Body of pancreas (tissue), 4 donors: Measurements from ENCODE around the gene TM7SF3. TPM values are rescaled to one million over a fixed set of nuclear protein-coding genes. Genes with fewer than 3 reads are reported as not detected.

Experiments
- ATAC-seq: fragments of 150-250 bp; one replicate; pipeline ENCODE4 v1.9.1; 2016
- DNase-seq, 4 donors: peaks; one replicate each; pipeline ENCODE4 v3.0.0-alpha.2; 2019
- H3K27ac ChIP-seq, 4 donors: fragments of 200-600 bp; sonication (generic); 1 replicate in 3 of 4; 2 replicates in 1 of 4; pipeline versions ENCODE4 v1.5.1 to v1.6.1; 2016 to 2019; ENCODE audit warnings: mild to moderate bottlenecking in 1 of 4, mixed read lengths in 1 of 4, moderate library complexity in 1 of 4
- H3K27me3 ChIP-seq, 2 donors: fragments of 200-600 bp; sonication (generic); one replicate each; pipeline ENCODE4 v1.6.0; 2016; ENCODE audit warnings: mild to moderate bottlenecking in 1 of 2
- H3K36me3 ChIP-seq, 2 donors: fragments of 200-600 bp; sonication (generic); replicated peaks in 1 of 2; 2 replicates each; pipeline ENCODE4 v1.5.1; 2016; ENCODE audit warnings: low read depth in 2 of 2; ENCODE audit not compliant: insufficient read depth in 1 of 2
- H3K4me1 ChIP-seq: fragments of 200-600 bp; sonication (generic); one replicate; pipeline ENCODE4 v1.6.0; 2016
- H3K4me3 ChIP-seq, 2 donors: fragments of 200-600 bp; sonication (generic); 1 replicate in 1 of 2; 2 replicates in 1 of 2; pipeline ENCODE4 v1.5.1; 2016 to 2019
- H3K9me3 ChIP-seq, 3 donors: fragments of 200-600 bp; sonication (generic); 1 replicate in 2 of 3; 2 replicates in 1 of 3; pipeline ENCODE4 v1.5.1; 2016
- POLR2A ChIP-seq, 3 donors: fragments of 450-650 bp; IDR thresholded peaks; one replicate each; pipeline ENCODE4 v1.6.1; 2016; ENCODE audit warnings: antibody characterized with exemption in 3 of 3, mild to moderate bottlenecking in 2 of 3
- WGBS, 2 donors: methylation state at CpG; one replicate each; pipeline ENCODE4 v1.1.5; 2017; 5-methylcytosine and 5-hydroxymethylcytosine counted together
- intact Hi-C: fragments of 100-400 bp; cut with DNase I; formaldehyde crosslinking; loops from one replicate; pipeline ENCODE4 v1.15.1; 2023
- total RNA-seq, 2 donors: library from RNA; depleted of rRNA; stranded (reverse); fragments of >200 nt; gene quantifications; one replicate each; pipeline ENCODE4 v1.1.0, GENCODE V29; 2016
- TF ChIP-seq, protein P1 (sequence below), 7 experiments: fragments of 450-650 bp in 4 of 7; fragments of 200-600 bp in 3 of 7; sonication (generic) in 3 of 7; IDR thresholded peaks; one replicate each; pipeline ENCODE4 v1.5.1; 2016 to 2019; ENCODE audit warnings: antibody characterized with exemption in 7 of 7

TM7SF3 gene
- total RNA-seq, 2 donors from 2014 or later = 55.0 to 113 TPM

DNA sequence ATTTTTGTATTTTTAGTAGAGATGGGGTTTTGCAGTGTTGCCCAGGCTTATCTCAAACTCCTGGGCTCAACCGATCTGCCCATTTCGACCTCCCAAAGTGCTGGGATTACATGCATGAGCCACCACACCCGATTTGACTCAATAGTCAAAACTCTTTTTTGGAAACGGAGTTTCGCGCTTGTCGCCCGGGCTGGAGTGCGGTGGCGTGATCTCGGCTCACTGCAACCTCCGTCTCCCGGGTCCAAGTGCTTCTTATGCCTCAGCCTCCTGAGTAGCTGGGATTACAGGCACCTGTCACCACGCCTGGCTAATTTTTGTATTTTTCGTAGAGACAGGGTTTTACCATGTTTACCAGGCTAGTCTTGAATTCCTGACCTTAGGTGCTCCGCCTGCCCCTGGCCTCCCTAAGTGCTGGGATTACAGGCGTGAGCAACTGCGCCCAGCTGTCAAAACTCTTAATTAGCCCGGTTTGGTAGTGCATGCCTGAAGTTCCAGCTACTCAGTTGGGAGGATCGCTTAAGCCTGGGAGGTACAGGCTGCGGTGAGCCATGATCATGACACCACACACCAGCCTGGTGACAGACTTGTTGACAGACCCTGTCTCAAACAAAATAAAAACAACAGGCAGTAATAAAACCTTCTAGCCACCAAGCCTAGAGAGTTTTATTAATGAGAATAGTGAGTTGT lies 20.6 kb upstream of the TM7SF3 start:
- Histone ChIP-seq H3K36me3 (peaks cover 0 to 4% of the 10 kb centered on the region in 2 donors), H3K27ac (no peak overlapping the region), H3K9me3 (no peaks in the 10 kb centered on the region), H3K27me3 (no peaks in the 10 kb centered on the region), H3K4me1 (no peaks in the 10 kb centered on the region), H3K4me3 (no peak overlapping the region)
- TF ChIP-seq, protein P1, sequence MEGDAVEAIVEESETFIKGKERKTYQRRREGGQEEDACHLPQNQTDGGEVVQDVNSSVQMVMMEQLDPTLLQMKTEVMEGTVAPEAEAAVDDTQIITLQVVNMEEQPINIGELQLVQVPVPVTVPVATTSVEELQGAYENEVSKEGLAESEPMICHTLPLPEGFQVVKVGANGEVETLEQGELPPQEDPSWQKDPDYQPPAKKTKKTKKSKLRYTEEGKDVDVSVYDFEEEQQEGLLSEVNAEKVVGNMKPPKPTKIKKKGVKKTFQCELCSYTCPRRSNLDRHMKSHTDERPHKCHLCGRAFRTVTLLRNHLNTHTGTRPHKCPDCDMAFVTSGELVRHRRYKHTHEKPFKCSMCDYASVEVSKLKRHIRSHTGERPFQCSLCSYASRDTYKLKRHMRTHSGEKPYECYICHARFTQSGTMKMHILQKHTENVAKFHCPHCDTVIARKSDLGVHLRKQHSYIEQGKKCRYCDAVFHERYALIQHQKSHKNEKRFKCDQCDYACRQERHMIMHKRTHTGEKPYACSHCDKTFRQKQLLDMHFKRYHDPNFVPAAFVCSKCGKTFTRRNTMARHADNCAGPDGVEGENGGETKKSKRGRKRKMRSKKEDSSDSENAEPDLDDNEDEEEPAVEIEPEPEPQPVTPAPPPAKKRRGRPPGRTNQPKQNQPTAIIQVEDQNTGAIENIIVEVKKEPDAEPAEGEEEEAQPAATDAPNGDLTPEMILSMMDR (IDR thresholded peaks at IDR 0.05) = no peak
- TF ChIP-seq POLR2A (IDR thresholded peaks at IDR 0.05) = no peak
- WGBS, 2 donors = 95 to 99% methylated on average over 20 to 21 of the region's 21 CpGs
- intact Hi-C loops = no loop called here
- DNase-seq = no peak
- ATAC-seq = no peak

DNA sequence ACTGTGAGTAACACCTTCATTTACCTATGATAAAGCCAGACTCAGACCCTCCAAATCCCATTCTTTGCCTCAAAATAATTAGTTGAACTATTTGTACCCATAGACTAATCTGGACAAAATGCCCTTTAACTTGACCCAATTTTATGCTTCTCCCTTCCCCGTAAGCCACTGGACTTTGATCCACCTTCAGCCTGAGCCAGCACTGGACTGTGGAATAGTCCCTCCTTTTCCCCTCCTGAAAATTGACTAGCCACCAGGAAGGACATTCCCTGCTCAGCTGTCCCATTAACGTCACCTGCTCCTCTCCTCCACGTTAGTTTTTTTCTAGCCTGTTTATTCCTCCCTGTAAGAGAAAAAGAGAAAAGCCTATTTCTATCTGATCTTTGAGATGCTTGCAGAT lies 18.5 kb upstream of the TM7SF3 start:
- no peak overlapping the region for H3K27ac ChIP-seq
- H3K4me1 ChIP-seq = no peaks in the 10 kb centered on the region
- H3K27me3 ChIP-seq = no peaks in the 10 kb centered on the region
- H3K4me3 ChIP-seq = no peak overlapping the region
- H3K36me3 ChIP-seq = peaks cover 7 to 9% of the 10 kb centered on the region in 2 donors
- DNase-seq (no peak), ATAC-seq (no peak)
- no peaks in the 10 kb centered on the region for H3K9me3 ChIP-seq
- TF ChIP-seq POLR2A (IDR thresholded peaks at IDR 0.05) = no peak
- intact Hi-C loops = no loop called here
- 85 to 90% methylated on average over 3 of the region's 3 CpGs for WGBS, 2 donors

DNA sequence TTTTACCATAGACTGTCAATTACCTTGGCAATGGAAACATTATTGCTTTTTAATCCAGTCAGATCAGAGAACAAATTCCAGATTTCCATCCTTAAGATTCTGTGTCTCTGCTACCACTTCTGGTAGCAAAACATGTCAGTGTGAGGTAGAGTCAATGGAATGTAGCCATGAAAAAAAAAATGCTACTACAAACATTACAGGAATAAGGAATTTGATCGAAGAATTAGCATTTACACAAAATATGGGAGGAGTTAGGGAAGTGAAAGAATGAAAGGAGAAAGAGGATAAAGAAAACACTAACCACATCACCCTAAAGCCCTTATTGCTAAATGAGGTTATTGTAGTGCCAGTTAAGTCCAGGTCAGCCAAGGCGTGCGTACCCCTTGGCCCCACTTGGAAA lies 17.3 kb upstream of the TM7SF3 start:
- Histone ChIP-seq H3K27ac (no peak overlapping the region), H3K4me1 (no peaks in the 10 kb centered on the region), H3K4me3 (no peak overlapping the region), H3K36me3 (peaks cover 7 to 9% of the 10 kb centered on the region in 2 donors), H3K27me3 (no peaks in the 10 kb centered on the region), H3K9me3 (no peaks in the 10 kb centered on the region)
- 85 to 95% methylated on average over 3 of the region's 3 CpGs for WGBS, 2 donors
- ATAC-seq = no peak
- TF ChIP-seq, protein P1 (IDR thresholded peaks at IDR 0.05) = no peak
- TF ChIP-seq POLR2A (IDR thresholded peaks at IDR 0.05) = no peak
- no peak for DNase-seq
- intact Hi-C loops = no loop called here

DNA sequence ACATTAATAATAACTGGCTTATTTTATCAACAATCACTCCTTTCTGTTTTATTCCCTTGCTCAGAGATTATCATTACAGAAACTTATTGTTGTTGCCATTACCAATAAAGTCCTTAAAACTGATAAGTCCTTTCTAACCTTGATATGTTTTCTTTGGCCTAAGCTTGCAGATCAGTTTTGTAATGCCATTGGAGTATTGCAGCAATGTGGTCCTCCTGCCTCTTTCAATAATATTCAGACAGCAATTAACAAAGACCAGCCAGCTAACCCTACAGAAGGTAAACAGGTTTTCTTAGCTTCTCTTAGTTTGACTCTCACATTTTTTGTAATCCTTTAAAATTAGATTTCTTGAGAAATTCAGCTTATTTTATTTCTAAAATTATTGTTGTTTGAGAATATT lies 12.1 kb upstream of the TM7SF3 start:
- Histone ChIP-seq H3K4me3 (no peak overlapping the region), H3K36me3 (peaks cover 6 to 7% of the 10 kb centered on the region in 2 donors), H3K4me1 (peaks cover 37% of the 10 kb centered on the region), H3K27ac (no peak overlapping the region), H3K9me3 (no peaks in the 10 kb centered on the region), H3K27me3 (no peaks in the 10 kb centered on the region)
- DNase-seq (no peak), ATAC-seq (no peak)
- no peak for TF ChIP-seq POLR2A (IDR thresholded peaks at IDR 0.05)
- TF ChIP-seq, protein P1 (IDR thresholded peaks at IDR 0.05) = no peak
- intact Hi-C loops = no loop called here

DNA sequence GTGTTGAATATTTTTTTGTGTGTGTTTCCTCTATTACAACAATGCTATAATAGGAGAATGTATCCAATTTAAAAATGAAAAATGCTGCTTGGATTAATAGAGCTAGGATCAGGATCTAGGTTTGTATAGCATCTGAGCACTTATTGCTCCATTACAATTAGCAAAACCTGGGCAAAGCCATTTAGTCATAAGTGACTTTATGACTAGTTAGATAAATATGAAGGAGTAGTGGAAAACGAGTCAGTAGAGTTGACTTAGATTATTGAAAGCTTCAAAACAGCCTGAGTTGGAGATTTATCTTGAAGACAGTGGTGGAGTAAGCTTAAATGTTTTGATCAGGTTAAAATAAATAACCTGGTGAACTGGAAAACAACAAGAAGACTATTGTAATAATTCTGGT lies 10.9 kb upstream of the TM7SF3 start:
- peaks cover 37% of the 10 kb centered on the region for H3K4me1 ChIP-seq
- H3K9me3 ChIP-seq = no peaks in the 10 kb centered on the region
- WGBS, 2 donors = 42 to 52% methylated on average over 1 of the region's 1 CpG
- H3K36me3 ChIP-seq = peaks cover 6 to 7% of the 10 kb centered on the region in 2 donors
- DNase-seq (no peak), ATAC-seq (no peak)
- TF ChIP-seq, protein P1 (IDR thresholded peaks at IDR 0.05) = no peak
- TF ChIP-seq POLR2A (IDR thresholded peaks at IDR 0.05) = no peak
- intact Hi-C loops = no loop called here
- H3K4me3 ChIP-seq = no peak overlapping the region
- no peak overlapping the region for H3K27ac ChIP-seq
- H3K27me3 ChIP-seq = no peaks in the 10 kb centered on the region
